HG02678 (cell line): ENCODE measurements around the gene RSPH9.
"Not testable (repeated sequence)": the region's sequence is repeated elsewhere in the genome, so short reads cannot be mapped to it uniquely, and the experiment has no call there.

ENCODE experiments used
- ATAC-seq: cut with Tn5 transposase; IDR thresholded peaks from one replicate; pipeline ENCODE4 v1.9.1; 2021; ENCODE audit warnings: mild to moderate bottlenecking, moderate library complexity; ENCODE audit not compliant: unreplicated experiment

The RSPH9 gene

DNA sequence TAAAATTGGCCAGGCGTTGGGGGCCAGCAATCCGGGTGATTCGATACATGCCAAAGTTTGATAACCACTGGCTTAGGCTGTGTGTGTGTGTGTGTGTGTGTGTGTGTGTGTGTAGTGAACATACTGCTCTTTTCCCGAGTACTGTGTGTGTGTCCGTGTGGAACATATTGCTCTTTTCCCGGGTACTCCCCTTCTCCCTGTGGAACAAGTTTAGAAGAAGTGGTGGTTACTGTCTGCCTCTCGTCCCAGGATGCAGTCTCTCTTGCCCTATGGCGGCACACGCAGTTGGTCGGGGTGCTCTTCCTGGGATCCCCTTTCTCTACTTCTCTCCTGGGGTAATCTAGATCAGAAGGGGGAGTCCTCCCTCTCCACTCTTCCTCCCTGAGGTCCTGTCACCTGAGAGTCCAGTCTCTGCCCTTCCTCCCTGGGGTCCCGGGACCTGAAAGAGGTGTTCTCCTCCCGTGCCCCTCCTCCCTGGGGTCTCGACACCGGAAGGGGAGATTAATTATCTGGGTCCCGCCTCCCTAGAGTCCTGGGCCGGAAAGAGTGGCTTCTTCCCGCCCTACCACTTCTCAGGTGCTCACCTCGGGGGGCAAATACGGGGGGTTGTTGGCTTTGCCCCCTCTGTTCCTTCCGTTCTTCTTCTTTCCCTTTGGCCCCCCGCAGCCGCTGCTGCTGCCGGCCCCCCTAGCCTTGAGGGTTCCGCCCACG, 16.3 kb upstream of the RSPH9 start:
- peak; percentile 20 for ATAC-seq

DNA sequence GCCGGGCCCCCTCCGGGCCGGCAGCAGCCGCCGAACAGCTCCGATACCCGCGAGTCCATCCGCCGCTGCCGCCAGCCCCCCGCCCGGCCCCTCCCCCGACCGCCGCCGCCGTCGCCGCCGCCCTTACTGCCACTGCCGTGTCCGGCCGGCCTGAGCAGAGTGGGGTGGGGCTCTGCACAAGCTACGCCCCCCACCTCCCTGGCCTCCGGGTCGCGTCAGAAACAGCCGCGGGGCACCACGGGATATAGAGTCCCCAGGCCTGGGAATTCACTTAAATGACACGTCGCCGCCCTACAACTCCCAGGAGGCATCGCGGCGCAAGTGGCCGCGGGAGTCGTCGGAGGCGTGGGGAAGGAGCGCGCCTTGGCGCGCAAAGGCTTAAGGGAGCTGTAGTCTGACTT, 15.7 kb upstream of the RSPH9 start, which contains the start of gene GTPBP2:
TSS of gene GTPBP2 (minus strand) at position 161 of the 401 bp plus-strand sequence. CDS start at position 59, 102 bp downstream.
- ATAC-seq, result peak; percentile 85

- peak; percentile 61 for ATAC-seq
Measured at GRCh38 chr6:43629505-43630300, 15.1 kb upstream of the RSPH9 start.

- no peak for ATAC-seq
Measured at GRCh38 chr6:43630980-43631619, 13.7 kb upstream of the RSPH9 start.

GRCh38 chr6:43633002-43633401, 11.8 kb upstream of the RSPH9 start:
- not testable (repeated sequence) for ATAC-seq

DNA sequence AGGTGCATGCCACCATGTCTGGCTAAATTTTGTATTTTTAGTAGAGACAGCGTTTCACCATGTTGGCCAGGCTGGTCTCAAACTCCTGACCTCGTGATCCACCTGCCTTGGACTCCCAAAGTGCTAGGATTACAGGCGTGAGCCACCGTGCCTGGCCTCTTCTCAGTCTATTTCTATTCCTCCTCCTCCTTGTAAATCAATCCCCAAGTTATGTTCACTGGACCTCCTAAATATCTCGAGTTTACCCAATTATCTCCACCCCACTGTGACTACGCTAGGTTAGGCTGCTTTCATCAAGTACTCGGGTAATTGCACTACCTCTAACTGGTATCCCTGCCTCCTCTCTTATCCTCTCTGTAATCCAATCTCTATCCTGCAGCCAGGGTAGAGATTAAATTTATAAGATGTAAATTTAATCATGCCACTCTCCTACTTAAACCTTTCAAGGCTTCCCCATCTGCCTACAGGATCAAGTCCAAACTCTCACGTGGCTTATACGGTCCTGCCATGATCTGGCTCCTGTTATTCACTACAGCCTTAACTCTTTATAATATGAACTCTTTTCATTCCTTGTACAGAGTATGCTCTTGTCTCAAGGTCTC, 10.0 kb upstream of the RSPH9 start:
- ATAC-seq, result no peak

GRCh38 chr6:43635387-43636307, 9.2 kb upstream of the RSPH9 start, which contains the start of gene MAD2L1BP:
TSS of gene MAD2L1BP (plus strand) at chr6:43635840. CDS start at chr6:43635876, 36 bp downstream.
- ATAC-seq, result peak; percentile 85

DNA sequence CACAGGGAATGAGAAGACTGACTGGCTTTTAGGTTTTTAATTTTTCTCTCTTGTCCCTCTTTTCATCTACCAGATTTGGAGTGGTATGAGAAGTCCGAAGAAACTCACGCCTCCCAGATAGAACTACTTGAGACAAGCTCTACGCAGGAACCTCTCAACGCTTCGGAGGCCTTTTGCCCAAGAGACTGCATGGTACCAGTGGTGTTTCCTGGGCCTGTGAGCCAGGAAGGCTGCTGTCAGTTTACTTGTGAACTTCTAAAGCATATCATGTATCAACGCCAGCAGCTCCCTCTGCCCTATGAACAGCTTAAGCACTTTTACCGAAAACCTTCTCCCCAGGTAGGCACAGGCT, 8.6 kb upstream of the RSPH9 start:
- ATAC-seq, result no peak

DNA sequence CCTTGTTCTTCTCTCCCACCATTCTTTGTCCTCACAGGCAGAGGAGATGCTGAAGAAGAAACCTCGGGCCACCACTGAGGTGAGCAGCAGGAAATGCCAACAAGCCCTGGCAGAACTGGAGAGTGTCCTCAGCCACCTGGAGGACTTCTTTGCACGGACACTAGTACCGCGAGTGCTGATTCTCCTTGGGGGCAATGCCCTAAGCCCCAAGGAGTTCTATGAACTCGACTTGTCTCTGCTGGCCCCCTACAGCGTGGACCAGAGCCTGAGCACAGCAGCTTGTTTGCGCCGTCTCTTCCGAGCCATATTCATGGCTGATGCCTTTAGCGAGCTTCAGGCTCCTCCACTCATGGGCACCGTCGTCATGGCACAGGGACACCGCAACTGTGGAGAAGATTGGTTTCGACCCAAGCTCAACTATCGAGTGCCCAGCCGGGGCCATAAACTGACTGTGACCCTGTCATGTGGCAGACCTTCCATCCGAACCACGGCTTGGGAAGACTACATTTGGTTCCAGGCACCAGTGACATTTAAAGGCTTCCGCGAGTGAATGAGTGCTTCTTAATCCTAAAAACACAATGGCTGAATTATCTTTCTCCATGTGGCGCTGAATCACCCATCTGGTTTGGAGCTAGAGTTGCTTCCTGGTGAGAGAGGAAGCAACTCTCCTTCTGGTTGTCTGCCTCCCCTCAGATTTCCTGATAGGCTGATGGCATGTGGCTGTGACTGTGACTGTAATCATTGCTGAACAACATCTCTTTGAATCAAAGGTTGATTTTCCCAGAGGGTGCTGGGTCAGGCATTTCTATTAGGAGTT, 4.6 kb upstream of the RSPH9 start:
- no peak for ATAC-seq

DNA sequence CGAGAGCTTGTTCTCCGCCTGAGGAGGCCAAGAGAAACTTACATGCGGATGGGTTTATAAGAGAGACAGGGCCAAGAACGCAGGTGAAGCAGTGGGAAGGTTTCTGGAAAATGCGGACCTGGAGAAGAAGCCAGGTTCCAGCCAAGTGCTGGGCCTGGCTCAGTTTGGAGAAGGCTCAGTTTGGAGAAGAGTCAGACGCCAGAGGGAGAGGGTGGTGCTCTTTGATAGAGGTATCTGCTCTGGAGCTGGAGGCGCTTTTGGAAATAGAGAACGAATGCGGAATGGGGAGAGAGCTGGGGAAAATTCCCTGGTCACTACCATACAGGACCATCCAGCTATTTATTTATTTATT, 753 bp downstream of the RSPH9 start:
- no peak for ATAC-seq

DNA sequence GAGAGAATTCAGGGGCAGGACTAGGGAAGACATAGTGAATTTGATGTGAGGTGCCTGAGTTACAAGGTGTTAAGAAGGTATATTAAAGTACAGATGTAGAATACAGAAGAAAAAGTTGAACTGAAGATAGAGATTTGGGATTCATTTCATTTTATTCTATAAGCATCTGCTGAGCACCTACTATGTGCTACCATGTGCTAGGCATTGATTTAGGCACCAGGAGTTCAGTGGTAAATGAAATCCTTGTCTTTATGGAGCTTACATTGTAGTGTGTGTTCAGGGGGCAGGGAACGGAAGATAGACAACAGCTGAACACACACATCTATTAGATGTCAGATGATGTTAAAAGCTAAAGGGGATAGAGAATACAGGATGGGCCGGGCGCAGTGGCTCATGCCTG, 2.8 kb downstream of the RSPH9 start:
- no peak for ATAC-seq

DNA sequence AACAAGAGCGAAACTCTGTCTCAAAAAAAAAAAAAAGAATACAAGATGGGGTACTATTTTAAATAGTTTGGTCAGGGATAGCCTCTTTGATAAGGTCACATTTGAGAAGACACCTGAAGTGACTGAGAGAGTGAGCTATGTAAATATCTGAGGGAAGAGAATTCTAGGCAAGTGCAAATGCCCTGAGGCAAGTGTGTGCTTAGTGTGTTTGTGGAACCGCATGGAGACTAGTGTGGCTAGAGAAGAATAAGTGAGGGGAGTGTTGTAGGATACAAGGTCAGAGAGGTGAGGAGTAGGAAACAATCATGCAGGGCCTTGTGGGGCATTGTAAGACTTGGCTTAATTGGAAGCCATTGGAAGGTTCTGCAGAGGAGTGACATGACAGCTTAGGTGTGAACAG, 3.4 kb downstream of the RSPH9 start:
- ATAC-seq, result no peak

DNA sequence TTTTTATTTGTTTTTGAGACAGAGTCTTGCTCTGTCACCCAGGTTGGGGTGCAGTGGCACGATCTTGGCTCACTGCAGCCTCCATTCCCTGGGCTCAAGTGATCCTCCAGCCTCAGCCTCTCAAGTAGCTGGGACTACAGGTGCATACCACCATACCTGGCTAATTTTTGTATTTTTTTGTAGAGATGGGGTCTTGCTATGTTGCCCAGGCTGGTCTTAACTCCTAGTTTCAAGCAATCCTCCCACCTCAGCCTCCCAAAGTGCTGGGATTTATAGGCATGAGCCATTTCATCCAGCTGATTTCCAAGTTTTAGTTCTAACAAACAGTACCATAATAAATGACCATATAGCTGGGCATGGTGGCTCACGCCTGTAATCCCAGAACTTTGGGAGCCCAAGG, 8.0 kb downstream of the RSPH9 start:
- ATAC-seq, result not testable (repeated sequence)

GRCh38 chr6:43657221-43657802, 12.5 kb downstream of the RSPH9 start:
- ATAC-seq, result no peak

GRCh38 chr6:43658161-43658560, 13.3 kb downstream of the RSPH9 start:
- no peak for ATAC-seq

GRCh38 chr6:43662948-43663347, 18.1 kb downstream of the RSPH9 start:
- not testable (repeated sequence) for ATAC-seq

GRCh38 chr6:43665376-43665775, 20.5 kb downstream of the RSPH9 start:
- ATAC-seq, result no peak

- no peak for ATAC-seq
Measured at GRCh38 chr6:43666196-43666920, 21.5 kb downstream of the RSPH9 start.
